Suppressor macrophage (primary cell): ENCODE results near the gene HMG20A.

Experiments
- DNase-seq, 4 experiments: peaks; one replicate each; pipeline ENCODE4 v3.0.0-alpha.2; 2020 to 2022

Gene HMG20A

GRCh38 chr15:77502379-77503095 lies 81.8 kb downstream of the HMG20A start:
- DNase-seq = no peak

GRCh38 chr15:77503240-77503639 lies 82.6 kb downstream of the HMG20A start:
- DNase-seq = no peak

GRCh38 chr15:77503764-77504163 lies 83.1 kb downstream of the HMG20A start:
- DNase-seq = no peak

- DNase-seq = no peak
Measured at GRCh38 chr15:77504306-77504705, 83.6 kb downstream of the HMG20A start.

GRCh38 chr15:77504871-77505270 lies 84.2 kb downstream of the HMG20A start:
- DNase-seq = no peak

DNA sequence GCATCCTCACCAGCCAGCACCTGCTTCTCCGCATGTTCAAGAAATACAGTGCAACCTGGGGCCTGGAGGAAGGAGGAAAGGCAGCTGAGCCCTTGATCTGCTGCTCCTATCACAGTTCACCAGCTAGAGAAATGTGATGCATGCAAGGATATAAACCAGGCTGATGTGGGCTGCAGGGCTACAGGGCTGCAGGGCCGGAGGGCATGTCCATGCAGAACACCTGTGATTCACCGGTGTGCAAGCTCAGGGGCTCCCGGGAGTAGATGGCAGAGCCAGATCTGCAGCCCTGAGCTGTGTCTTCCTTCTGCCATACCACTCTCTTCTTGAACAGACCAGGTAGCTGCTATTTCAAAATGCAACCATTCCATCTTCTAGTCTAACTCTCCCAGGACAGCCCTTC lies 84.9 kb downstream of the HMG20A start:
- no peak for DNase-seq

GRCh38 chr15:77506311-77507142 lies 85.8 kb downstream of the HMG20A start:
- peak in 1 of 4 experiments; percentile 16 for DNase-seq

DNA sequence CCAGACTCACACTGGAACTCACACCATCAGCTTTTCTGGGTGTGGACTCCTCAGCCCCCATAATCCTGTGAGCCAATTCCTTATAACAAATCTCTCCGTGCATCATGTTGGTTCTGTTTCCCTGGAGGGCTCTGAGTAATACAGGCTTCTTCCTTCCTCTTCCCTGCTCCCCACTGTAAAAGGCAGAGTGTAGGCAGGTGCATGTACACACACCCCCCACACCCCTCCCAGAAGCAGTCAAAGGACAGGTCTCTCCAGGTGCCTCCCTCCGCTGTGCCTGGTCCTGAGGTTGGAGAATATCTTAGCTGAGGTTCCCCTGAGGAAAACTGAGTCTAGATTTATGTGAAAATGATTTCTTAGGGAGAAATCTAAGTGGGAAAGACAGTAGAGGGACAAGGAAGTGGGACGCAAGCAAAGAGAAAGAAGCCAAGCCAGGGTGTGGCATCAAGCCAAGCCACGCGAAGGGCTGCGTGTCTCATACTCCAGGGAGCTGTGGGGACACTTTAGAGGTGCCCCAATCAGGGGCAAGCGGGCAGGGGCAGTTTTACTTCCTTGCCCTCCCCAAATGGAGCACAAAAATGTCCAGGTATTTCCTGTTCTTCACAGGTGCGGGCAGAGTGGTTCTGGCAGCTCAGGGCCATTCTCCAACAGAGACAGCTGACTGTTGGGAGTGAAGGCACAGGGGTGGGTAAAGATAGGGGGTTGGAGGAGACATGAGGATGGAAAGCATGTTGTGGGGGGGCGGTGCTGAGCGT lies 86.6 kb downstream of the HMG20A start:
- peak; percentile 58 to 75 (median 68) for DNase-seq

GRCh38 chr15:77507911-77508310 lies 87.2 kb downstream of the HMG20A start:
- DNase-seq = peak; percentile 14 to 48 (median 46)

- peak; percentile 27 to 61 (median 57) for DNase-seq
Measured at GRCh38 chr15:77508541-77509243, 88.0 kb downstream of the HMG20A start.

- no peak for DNase-seq
Measured at GRCh38 chr15:77510066-77511057, 89.7 kb downstream of the HMG20A start.

DNA sequence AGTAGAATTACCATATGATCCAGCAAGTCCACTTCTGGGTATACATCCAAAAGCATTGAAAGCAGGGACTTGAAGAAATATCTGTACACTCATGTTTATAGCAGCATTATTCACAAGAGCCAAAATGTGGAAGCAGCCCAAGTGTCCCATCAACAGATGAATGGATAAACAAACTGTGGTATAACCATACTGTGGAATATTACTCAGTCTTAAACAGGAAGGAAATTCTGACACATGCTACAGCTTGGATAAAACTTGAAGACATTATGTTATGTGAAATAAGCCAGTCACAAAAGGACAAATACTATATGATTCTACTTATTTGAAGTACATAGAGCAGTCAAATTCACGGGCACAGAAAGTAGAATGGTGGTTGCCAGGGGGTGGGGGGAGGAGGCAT lies 91.2 kb downstream of the HMG20A start:
- DNase-seq = no peak

DNA sequence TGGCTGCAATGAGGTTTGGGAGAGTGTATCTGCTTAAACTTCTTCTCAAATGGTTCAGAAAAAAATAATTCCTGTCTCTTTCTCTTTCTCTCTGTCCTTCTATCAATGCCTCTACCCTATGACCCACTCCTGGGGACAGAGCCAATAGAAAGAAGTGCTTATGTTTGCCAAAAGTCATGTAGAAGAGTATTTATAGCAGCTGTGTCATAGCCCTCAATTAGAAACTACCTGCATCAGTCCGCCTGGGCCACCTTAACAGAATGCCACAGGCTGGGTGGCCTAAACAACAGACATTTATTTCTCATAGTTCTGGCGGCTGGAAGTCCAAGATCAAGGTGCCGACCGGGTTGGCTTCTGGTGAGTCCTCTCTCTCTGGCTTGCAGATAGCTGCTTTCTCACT lies 92.5 kb downstream of the HMG20A start:
- DNase-seq = no peak

DNA sequence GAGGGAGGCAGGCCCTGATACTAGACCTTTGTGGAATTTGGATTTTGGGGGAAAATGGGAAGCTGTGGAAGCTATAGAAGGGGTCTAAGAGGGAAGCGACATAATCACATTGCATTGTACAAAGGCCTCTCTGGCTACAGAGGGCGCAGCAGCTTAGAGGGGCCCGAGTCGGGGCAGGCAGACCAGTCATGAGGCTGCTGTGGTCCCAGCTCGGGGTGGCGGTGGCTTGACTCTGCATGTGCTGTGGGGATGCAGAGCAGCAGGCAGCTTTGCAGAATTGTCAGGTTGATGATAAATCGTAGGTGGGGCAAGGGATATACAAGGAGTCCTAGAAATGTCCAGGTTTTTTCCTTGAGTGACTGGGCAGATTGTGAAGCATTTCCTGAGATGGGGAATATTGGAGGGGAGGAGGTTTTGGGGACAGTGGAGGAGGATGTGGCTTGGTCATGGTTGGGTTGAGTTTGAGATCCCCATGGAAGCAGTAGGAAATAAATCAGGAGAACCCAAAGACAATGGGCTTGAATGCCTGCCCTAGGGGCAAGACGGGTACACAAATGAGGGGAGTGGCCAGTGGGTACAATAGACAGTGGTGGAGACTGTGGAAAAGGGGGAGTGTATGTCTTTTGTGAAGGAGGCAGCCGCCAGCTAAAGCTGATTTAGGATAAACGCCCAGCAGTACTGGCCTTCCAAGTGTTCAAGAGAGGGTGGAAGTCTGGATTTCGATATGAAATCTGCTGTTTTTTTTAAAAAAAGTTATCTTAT lies 94.1 kb downstream of the HMG20A start:
- no peak for DNase-seq

GRCh38 chr15:77515613-77516012 lies 94.9 kb downstream of the HMG20A start:
- no peak for DNase-seq

- no peak for DNase-seq
Measured at GRCh38 chr15:77516076-77516475, 95.4 kb downstream of the HMG20A start.

- DNase-seq = no peak
Measured at GRCh38 chr15:77516786-77517185, 96.1 kb downstream of the HMG20A start.

DNA sequence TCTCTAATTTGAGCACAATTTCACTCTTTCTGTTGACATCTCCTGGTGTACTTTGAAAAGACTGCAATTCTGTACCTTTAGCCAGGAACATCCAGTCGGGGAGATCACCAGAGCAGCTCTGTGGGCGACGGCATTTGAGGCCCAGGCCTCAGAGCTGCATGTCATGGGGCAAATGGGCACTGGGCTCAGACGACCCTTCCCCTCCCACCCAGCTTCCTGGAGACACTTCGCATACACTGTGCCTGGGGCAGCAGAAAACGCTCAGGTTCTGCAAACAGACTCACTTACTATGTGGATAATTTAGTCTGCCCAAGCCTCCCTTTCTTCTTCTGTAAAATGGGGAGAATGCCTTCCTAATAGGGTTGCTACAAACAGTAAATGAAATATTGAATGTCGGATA lies 96.9 kb downstream of the HMG20A start:
- DNase-seq = no peak

DNA sequence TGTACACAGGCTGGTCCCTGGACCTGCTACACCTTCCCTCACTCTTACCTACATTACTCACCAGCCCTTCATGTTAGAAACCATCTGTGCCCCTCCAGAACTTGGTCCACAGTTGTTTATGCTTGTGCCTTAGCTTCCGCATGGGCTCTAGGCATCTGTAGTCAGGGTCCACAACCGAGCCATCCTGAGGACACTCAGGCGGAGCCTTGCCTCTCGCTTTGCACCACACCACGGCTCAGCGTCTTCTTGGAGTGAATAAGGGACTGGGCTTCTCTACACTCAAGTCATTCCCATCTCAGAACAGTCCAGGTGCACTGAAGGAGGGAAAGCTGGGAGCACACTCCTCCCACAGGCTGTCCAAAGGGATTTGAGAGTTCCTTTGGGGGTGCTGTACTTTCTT lies 97.8 kb downstream of the HMG20A start:
- no peak for DNase-seq

GRCh38 chr15:77519540-77519939 lies 98.9 kb downstream of the HMG20A start:
- no peak for DNase-seq

GRCh38 chr15:77521206-77521605 lies 100.5 kb downstream of the HMG20A start:
- no peak for DNase-seq
